Ramos (cell line): ENCODE data around the gene BID.

Source experiments
- in situ Hi-C: fragments of 300-500 bp; cut with MboI; formaldehyde crosslinking; loops from one replicate; pipeline ENCODE4 v1.14.3; 2022; ENCODE audit warnings: low sequenced_read_pairs; ENCODE audit not compliant: unreplicated experiment

Gene BID

DNA sequence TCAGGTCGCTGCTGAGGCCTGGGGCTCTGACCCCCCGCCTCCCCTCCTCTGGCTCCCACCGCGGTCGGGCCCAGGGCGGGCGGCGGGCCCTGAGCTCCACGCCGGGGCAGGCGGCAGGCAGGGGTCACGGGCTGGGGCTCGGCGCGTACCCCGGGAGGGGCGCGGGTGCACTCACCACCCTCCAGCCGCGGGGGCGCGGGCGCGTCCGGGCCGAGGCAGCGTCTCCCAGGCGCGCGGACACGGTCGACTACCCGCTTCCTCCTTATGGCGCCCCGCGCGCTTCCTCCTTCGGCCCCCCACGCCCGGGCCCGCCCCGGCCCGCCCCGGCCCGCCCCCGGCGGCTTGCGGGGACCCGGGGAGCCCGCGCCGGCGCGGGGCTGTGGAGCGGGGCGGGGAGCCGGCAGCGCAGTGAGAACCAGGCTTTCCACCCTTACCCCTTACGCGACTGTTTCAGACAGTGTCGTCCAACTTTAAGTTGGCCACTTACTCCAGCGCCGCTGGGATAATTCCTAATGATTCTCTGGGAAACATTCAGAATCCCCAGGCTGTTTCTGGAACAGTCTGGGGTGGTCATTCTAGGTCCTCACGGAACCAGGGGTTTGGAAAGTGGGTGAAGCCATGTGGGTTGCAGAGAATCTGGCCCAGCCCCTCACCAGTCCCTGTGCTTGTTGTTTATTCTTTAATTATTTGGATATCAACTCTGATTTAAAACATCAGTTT is at the start of gene BID:
Gene BID, minus strand, starts transcription at position 264 of the 720 bp plus-strand sequence. CDS start 24,353 bp downstream, outside the sequence.
- in situ Hi-C loops, result no loop called here

DNA sequence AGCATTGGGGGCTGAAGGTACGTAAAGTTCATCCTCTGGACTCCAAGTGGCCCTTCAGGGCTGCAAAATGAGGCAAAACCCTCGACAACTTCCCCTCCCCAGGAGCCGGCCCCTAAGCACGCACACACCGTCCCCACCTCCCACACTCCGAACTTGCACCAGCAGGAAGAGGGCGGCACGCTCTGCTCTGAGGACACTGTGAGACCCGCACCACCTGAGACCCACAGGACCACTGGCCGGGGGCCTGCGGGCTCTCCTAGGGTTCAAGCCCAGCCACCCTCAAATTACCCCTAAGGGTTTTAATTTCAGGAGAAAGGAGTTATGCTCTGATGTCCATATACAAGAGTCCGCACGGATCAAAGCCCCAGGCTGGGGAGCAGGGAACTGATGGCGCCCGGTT is 49.7 kb upstream of the BID start:
- in situ Hi-C loops, result no loop called here

DNA sequence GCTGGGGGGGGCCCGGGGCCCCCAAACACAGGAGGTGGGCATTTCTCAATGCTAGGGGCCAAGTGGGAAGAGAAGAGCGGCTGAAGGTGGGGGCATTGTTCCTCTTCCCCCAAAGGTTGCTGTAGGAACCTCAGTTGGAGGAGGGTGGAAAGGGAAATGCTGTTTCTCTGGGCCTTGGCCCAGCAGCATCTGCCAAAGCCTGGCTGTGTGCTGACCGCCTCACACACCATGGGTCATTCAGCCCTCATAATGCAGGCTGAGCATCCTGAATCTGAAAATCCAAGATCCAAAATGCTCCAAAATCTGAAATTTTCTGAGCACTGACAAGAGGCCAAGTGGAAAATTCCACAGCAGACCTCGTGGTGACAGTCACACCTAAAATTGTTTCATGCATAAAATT is 49.0 kb upstream of the BID start:
- in situ Hi-C loops, result no loop called here

DNA sequence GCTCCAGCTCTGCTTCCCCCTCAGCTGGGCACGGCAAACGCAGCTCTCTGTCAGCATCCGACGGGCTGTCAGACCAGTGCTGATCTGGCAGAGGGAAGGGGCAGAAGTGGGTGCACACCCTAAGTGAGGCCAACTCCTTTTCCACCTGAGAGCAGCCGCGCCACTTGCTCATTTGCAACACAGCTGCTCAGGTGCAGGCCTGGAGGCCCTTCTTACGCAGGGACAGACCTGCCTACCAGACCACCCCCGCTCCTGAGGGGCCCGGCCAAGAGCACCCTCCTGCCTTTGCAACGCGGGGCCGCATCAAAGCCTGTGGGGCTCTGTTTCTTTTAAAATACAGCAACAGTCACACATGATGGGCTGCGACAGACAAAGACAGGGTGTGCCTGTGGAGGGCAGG is 47.8 kb upstream of the BID start:
- in situ Hi-C loops, result no loop called here

DNA sequence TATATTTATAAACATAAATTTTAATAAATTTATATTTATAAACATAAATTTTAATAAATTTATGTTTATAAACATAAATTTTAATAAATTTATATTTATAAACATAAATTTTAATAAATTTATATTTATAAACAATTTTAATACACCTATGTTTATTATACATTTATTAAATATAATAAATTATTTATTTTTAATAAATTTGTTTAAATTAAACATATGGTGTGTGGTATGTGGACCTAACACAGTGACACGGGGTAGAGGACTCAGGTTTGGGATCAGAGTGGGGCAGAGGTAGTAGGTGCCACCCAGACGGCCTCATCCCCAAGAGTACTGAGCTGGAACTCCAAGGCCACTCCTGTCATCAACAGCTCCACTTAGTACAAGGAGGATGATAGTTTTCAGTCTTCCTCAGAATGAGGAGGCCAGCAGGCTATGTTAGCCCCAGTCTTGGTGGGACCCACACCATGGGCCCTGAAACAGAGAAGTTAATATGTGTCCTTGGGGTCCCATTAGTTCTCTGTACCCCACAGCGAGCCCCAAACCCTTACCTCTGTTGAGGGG is 46.7 kb upstream of the BID start:
- in situ Hi-C loops, result no loop called here

DNA sequence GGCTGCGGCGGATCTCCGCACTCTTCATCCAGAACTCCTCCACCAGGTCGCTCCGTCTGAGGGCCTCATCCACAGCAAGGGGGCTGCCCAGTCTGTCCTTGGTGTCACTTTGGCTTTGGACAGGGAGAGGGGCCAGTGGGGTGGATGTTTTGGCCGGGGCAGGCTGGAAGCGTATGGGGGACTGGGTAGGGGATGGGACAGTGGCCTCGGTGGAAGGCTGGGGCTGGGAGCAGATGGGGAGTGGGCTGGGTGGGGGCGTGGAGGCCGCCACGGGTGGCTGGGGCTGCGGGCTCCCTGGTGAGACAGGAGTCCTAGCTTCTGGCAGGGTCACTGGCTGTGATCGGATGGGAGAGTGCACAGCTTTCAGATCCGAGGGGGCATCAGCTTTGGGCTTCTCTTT is 44.4 kb upstream of the BID start:
- in situ Hi-C loops, result no loop called here

DNA sequence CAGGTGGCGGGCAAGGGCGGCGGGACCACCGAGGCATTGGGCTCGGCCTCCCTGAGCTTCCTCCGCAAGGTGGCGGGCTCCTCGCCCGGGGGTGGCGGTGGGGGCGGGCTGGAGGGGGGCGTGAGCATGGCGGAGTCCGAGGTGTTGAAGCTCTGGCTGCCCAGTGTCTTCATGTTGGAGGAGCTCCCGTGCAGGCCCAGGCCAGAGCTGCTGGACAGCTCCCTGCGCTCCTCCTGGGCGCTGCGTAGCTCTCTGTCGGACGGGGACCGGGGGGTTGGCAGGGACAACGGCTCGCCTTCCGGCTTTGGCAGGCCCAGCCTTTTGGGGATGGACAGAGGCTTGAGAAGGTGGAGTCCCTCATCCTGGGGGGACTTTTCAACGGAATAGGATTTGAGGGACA is 43.9 kb upstream of the BID start:
- in situ Hi-C loops, result no loop called here

DNA sequence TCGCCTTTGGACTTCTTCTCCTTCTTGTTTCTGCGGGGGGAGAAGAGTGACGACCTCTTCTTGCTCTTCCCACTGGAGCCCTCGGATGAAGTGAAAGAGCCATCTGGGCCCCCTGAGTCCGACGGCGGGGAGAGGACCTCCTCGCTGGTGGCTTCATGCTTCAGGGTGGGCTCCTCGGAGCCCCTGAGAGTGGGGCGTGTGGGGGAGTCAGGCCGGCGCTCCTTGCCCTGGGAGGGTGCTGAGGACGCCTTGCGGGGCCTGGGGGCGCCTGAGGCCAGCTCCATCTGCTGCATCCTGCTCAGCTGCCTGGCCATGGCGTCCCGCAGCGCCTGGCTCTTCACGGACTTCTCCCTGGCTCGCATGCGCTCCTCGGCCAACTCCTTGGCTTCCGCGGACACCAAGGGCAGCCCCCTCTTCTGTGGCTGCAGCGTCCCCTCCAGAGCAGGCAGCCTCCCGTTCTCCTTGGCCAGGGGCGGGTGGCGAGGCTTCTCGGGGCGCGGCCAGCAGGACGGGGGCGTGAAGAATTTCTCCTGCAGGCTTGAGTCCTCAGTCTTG is 43.3 kb upstream of the BID start:
- in situ Hi-C loops, result no loop called here

DNA sequence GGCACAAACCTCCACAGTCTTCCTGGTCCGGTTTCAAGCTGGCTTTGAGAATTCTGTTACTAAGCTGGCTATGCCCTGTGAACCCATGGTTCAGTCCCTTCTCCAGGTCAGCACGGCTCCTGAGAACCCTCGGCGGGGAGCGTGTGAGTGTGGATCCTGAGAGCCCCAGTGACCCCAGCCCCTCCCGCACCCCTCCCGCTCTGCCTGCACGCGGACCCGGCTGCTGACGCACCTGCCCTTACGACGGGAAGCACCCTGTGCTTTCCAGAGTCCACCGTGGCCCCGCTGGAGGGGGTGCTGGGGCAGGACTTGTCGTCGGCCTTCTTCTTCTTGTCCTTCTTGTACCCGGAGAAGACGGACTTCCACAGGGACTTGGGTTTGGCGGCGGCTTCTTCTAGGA is 42.8 kb upstream of the BID start:
- in situ Hi-C loops, result no loop called here

DNA sequence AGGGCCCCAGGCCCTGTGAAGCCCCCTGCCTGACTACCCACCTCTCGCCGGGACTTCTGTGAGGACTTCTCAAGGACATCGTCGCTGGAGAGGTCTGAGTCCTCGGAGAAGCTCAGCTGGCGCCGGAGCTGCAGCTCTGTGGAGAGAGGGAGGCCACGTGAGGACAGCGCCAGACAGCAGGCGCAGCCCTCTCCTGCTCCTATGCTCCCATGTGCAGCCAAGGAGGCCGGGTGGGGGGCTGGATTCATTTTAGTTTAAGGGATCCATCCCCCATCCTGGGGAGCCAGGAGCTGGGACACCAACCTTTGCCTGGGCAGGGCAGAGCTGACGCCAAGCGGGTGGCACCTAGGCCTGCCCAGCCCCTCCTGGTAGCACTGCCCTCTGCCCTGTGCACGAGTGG is 42.4 kb upstream of the BID start:
- in situ Hi-C loops, result no loop called here

DNA sequence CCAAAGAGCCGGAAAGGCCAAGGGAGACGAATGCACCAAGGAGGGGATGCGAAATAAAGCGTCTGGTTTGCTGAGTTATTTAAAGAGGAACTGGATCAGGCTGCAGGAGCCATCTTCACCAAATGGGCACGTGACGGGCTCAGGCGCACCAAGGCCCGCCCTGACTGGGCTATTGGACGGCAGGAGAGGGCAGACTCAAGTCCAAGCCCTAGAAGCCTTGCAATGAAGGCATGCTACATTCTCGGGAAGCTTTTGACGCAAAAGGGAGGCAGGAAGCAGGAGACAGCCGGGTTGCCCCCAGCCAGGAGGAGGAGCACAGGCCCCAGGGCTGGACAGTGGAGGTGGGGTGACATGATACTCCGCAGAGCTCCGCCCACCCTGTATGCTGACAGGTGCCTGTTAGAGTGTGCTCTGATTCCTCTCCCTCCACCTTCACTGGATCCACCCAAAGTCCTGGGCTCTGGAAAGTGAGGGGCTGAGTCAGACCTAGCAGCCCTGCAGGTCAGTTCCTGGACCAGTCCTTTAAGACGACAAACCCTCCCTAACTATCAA is 41.5 kb upstream of the BID start:
- in situ Hi-C loops, result no loop called here

DNA sequence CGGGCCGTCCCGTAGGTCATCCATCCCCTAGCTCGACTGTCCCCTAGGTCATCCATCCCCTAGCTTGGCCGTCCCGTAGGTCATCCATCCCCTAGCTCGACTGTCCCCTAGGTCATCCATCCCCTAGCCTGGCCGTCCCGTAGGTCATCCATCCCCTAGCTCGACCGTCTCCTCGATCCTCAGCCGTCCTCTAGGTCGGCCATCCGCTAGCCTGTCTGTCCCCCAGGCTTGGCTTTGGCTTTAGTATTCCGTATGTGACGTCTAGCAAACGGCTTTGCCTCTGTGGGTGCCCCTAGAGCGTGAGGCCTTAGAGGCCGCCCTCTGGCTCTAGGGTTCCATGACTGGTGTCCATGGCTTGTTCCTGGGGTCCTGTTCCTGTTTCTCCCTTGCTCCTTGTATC is 40.6 kb upstream of the BID start:
- in situ Hi-C loops, result no loop called here

DNA sequence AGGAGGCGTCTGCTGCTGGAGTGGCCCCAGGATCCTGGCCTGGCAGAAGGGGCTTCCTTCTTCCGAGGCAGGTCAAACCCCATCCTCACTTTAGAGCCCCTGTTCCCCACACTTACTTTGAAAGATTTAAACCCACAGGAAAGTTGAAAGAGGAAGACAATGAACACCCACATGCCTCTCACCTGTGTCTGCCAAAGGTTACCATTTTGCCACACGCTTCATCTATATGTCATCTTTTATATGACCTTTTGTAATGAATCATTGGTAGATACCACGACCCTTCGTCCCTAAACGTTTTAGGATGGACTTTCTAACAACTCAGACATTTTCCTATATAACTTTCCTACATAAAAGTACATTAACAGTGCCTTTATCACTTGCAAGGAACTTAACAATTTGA is 39.8 kb upstream of the BID start:
- in situ Hi-C loops, result no loop called here

DNA sequence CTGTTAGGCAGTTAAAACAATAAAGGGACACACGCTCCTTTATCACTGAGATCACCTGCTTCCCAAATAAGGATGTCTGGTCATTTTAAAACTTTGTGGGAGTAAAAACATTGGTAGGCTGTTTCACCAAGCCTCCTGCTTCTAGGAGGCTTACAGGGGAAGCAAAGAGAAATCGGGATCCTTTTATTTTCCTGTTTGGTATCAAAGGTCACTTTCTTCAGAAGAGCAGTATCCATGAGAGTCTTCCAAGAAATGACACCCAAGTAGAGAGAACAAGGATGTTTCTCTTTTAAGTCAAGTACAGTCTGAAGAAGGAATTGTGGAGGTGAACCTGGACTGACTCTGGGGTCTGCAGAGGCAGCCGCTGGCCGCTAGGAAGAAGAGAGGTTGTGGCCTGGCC is 36.9 kb upstream of the BID start:
- in situ Hi-C loops, result no loop called here

DNA sequence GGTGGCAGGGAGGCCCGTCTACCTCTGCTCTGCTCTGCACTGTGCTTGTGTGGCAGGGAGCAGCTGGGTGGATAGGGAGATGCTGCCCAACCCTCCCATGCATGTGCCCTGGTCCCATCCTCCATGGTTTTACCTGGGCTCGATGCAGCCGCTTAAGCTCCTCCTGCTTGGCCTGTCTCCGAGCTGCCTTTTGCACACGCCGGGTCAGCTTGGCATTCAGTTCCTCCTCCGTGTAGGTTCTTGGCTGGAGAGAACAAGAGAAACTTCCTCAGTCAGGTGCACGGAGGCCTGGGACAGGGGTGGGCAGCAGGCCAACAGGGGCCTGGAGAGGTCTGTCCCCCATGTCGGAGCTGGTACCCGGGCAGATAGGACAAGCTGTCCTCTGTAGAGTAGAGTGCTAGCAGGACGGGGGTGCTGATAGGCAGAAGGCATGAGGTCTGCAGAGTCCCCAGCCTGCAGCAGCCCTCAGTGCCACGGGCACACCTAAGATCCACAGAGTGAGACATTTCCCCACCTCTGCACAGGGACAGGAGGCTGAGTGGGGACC is 36.4 kb upstream of the BID start:
- in situ Hi-C loops, result no loop called here

DNA sequence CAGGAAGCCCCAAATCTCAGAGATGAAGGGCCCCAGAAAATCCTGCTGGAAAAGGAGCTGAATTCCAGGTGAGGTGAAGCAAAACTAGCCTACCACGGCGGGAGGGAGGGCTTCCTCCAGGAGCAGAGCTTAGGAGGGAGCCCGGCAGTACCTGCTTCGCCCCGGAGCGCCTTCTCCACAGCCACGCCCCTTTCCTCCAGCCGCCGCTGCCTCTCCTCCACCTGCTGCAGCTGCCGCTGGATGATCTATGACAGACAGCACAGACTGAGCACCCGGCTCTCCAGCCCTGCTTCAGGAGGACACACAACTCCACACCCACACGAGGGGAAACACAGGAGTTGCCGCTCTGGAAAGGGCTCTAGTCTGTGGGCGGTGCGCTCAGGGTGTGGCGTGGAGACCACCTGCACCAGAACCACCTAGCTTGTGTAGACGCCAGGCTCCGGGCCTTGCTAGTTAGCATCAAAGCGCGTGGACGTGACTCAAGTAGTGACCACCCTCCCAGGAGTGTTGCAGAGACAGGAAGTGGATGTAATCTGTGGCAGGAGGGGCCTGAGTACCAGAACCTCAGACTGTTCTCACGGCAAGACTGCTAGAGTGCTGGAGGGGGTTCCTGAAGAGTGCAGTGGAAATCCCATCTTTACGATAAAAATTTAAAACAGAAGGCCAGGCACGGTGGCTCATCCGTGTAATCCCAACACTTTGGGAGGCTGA is 34.6 kb upstream of the BID start:
- in situ Hi-C loops, result no loop called here

DNA sequence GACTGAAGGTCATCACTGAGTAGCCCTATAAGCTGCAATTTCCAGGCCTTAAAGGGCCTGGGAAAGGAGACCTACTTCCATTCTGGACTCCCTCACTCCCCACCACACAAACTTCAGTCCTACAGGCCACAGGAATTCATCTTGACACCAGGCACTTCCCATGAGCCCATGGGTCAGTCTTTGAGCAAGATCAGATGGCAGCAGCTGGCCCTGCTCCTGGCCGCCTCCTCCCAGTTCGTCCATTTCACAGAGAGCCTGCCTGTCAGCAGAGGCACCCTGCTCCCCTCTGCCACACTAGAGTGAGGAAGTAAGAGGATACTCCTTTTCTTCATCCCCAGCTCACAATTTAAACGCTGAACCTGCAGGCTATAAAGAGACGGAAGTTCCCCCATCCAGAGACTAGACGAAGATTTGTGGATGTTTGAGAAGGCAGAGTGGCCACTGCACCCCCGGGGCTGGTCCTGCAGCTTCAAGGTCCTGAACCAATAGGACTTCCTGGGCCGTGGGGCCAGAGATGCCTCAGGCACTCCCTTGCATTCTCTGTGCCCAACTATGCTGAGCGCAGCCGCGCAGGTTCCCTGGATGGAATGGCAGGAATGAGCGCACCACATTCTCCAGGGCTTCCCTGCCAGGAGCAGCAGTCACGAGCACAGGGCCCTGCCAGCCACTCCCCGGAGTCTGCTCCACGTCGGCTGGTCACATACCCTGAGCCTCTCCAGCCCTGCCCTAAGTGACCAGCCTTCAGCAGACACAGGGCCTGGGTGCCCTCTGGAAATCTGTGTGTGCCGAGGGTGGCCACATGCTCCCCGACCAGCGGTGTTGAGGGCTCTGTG is 33.5 kb upstream of the BID start:
- in situ Hi-C loops, result no loop called here

DNA sequence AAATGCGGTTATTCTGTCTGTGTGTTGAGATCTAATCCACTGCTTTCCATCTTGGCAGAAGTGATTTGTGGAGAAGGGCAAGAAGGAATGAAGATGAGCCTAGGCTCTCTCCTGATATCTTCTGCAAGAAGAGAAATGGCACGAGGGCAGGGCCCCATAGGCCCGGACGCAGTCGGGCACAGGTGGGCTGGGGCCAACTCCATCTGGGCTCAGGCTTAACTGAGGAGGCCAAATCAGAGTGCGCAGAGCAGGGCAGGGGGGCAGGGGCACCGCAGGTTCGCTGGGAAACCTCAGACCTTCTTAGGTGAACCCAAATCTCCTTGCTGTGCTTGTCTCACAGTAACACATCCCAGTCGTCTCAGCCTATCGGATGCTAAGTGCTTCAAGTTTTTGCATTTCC is 32.8 kb upstream of the BID start:
- in situ Hi-C loops, result no loop called here

DNA sequence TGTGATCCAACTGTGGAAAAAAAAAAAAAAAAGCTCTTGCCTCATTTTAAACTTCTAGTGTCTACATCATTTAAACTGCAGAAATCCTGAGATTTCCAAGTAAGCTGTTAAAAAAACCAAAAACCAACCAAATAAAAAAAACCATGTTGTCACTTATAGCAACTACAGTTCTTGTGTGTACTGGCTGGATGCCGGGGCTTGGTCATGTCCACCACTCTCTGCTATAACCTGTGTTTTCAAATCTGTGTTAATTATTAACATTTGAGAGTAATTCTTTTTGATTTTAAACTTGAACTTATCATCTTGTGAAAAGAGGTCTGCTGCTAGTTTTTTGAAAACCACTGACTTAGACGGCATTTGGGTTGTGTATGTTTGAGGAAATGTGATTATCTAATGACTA is 32.2 kb upstream of the BID start:
- in situ Hi-C loops, result no loop called here
